Suprapubic skin (tissue), 4 donors: ENCODE results near the gene HNMT. TPM values are rescaled to one million over a fixed set of nuclear protein-coding genes. Genes with fewer than 3 reads are reported as not detected.

Experiments used
- DNase-seq, 2 donors: peaks; one replicate each; pipeline ENCODE4 v3.0.0-alpha.2; 2019; ENCODE audit warnings: low spot score in 2 of 2
- H3K27ac ChIP-seq: fragments of 200-600 bp; sonication (generic); one replicate; pipeline ENCODE4 v1.5.1; 2019
- H3K27me3 ChIP-seq: fragments of 200-600 bp; sonication (generic); one replicate; pipeline ENCODE4 v1.5.1; 2019
- H3K36me3 ChIP-seq: fragments of 200-600 bp; sonication (generic); one replicate; pipeline ENCODE4 v1.5.1; 2019
- H3K4me1 ChIP-seq: fragments of 200-600 bp; sonication (generic); one replicate; pipeline ENCODE4 v1.5.1; 2019
- H3K4me3 ChIP-seq: fragments of 200-600 bp; sonication (generic); one replicate; pipeline ENCODE4 v1.5.1; 2019; ENCODE audit warnings: mild to moderate bottlenecking
- H3K9me3 ChIP-seq: fragments of 200-600 bp; sonication (generic); one replicate; pipeline ENCODE4 v1.5.1; 2019
- CTCF ChIP-seq, 2 donors: fragments of 200-600 bp in 1 of 2; fragments of 450-650 bp in 1 of 2; sonication (generic) in 1 of 2; IDR thresholded peaks; one replicate each; pipeline ENCODE4 v1.5.1; 2016 to 2019; ENCODE audit warnings: antibody characterized with exemption in 2 of 2, mild to moderate bottlenecking in 1 of 2, moderate library complexity in 1 of 2
- EP300 ChIP-seq: sonication (generic); formaldehyde crosslinking; IDR thresholded peaks from one replicate; pipeline ENCODE4 v1.6.1; 2017; ENCODE audit warnings: antibody characterized with exemption
- POLR2A ChIP-seq, 2 donors: fragments of 450-650 bp; IDR thresholded peaks; one replicate each; pipeline ENCODE4 v1.6.1; 2017; ENCODE audit warnings: antibody characterized with exemption in 2 of 2, mild to moderate bottlenecking in 2 of 2, moderate library complexity in 2 of 2
- POLR2AphosphoS5 ChIP-seq, 3 donors: sonication (generic); formaldehyde crosslinking; IDR thresholded peaks; one replicate each; pipeline ENCODE4 v1.6.1; 2017; ENCODE audit warnings: antibody characterized with exemption in 3 of 3
- WGBS: methylation state at CpG from one replicate; pipeline ENCODE4 v1.1.5; 2018; 5-methylcytosine and 5-hydroxymethylcytosine counted together
- total RNA-seq, 4 donors: library from RNA; depleted of rRNA; stranded (reverse); fragments of >200 nt; gene quantifications; one replicate each; pipeline ENCODE4 v1.1.0, GENCODE V29; 2016

HNMT gene
- total RNA-seq, 4 donors from 2014 or later: 16.7 to 28.5 (median 19.9) TPM

GRCh38 chr2:138020432-138020831 lies 56.2 kb downstream of the HNMT start:
- Histone ChIP-seq H3K9me3 (no peaks in the 10 kb centered on the region), H3K4me1 (no peaks in the 10 kb centered on the region), H3K27ac (no peak overlapping the region), H3K36me3 (no peaks in the 10 kb centered on the region), H3K27me3 (no peaks in the 10 kb centered on the region), H3K4me3 (no peak overlapping the region)
- no peak for DNase-seq
- 83% methylated on average over 1 of the region's 1 CpG for WGBS
- TF ChIP-seq POLR2A (IDR thresholded peaks at IDR 0.05) (no peak), CTCF (IDR thresholded peaks at IDR 0.05) (no peak), POLR2AphosphoS5 (IDR thresholded peaks at IDR 0.05) (no peak), EP300 (no peak)

GRCh38 chr2:138021154-138021553 lies 56.9 kb downstream of the HNMT start:
- no peak for TF ChIP-seq EP300
- no peak overlapping the region for H3K27ac ChIP-seq
- 95% methylated on average over 1 of the region's 1 CpG for WGBS
- H3K9me3 ChIP-seq: no peaks in the 10 kb centered on the region
- H3K36me3 ChIP-seq: no peaks in the 10 kb centered on the region
- H3K4me3 ChIP-seq: no peak overlapping the region
- no peaks in the 10 kb centered on the region for H3K27me3 ChIP-seq
- H3K4me1 ChIP-seq: no peaks in the 10 kb centered on the region
- no peak for DNase-seq

GRCh38 chr2:138023298-138023697 lies 59.0 kb downstream of the HNMT start:
- no peaks in the 10 kb centered on the region for H3K27me3 ChIP-seq
- TF ChIP-seq CTCF (IDR thresholded peaks at IDR 0.05): no peak
- TF ChIP-seq POLR2A (IDR thresholded peaks at IDR 0.05): no peak
- TF ChIP-seq POLR2AphosphoS5 (IDR thresholded peaks at IDR 0.05): no peak
- no peak for TF ChIP-seq EP300
- WGBS: 70% methylated on average over 4 of the region's 4 CpGs
- H3K36me3 ChIP-seq: no peaks in the 10 kb centered on the region
- no peak overlapping the region for H3K27ac ChIP-seq
- no peaks in the 10 kb centered on the region for H3K4me1 ChIP-seq
- no peaks in the 10 kb centered on the region for H3K9me3 ChIP-seq
- DNase-seq: no peak
- H3K4me3 ChIP-seq: no peak overlapping the region

GRCh38 chr2:138023976-138024375 lies 59.7 kb downstream of the HNMT start:
- Histone ChIP-seq H3K27ac (no peak overlapping the region), H3K4me3 (no peak overlapping the region), H3K27me3 (no peaks in the 10 kb centered on the region), H3K9me3 (no peaks in the 10 kb centered on the region), H3K36me3 (no peaks in the 10 kb centered on the region), H3K4me1 (no peaks in the 10 kb centered on the region)
- 45% methylated on average over 2 of the region's 2 CpGs for WGBS
- no peak for DNase-seq
- TF ChIP-seq CTCF (IDR thresholded peaks at IDR 0.05) (no peak), POLR2AphosphoS5 (IDR thresholded peaks at IDR 0.05) (no peak), POLR2A (IDR thresholded peaks at IDR 0.05) (no peak), EP300 (no peak)

GRCh38 chr2:138026111-138027020 lies 62.1 kb downstream of the HNMT start:
- DNase-seq: no peak
- Histone ChIP-seq H3K9me3 (no peaks in the 10 kb centered on the region), H3K36me3 (no peaks in the 10 kb centered on the region), H3K4me3 (no peak overlapping the region), H3K27ac (no peak overlapping the region), H3K4me1 (no peaks in the 10 kb centered on the region), H3K27me3 (no peaks in the 10 kb centered on the region)
- 91% methylated on average over 6 of the region's 6 CpGs for WGBS
- TF ChIP-seq POLR2A (IDR thresholded peaks at IDR 0.05) (no peak), CTCF (IDR thresholded peaks at IDR 0.05) (no peak), EP300 (no peak), POLR2AphosphoS5 (IDR thresholded peaks at IDR 0.05) (no peak)
